GM12874 (cell line): ENCODE measurements around the gene RIMS3.

Experiments
- CTCF ChIP-seq: IDR thresholded peaks from 2 replicates; pipeline ENCODE4 v1.5.1; 2011; ENCODE audit warnings: low read depth, mild to moderate bottlenecking, control low read depth, low read length, moderate library complexity; ENCODE audit not compliant: insufficient read depth

RIMS3 gene

DNA sequence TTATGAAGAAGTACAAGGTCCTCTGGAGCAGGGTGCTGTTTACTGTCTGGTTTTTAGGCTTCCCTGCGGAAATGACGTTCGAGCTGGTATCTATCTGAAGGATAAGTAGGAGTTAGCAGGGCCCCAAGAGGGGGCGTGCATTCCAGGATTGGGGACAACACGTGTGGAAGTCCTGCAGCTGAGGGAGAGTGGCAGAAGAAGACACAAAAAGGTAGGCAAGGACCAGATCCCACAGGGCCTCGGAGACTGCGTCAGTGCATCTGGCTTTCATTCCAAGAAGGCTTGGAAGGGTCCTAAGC is 5.9 kb downstream of the RIMS3 start:
- no peak for TF ChIP-seq CTCF

- no peak for TF ChIP-seq CTCF
These were observed 6.5 kb downstream of the RIMS3 start for GRCh38 chr1:40658751-40659648.

DNA sequence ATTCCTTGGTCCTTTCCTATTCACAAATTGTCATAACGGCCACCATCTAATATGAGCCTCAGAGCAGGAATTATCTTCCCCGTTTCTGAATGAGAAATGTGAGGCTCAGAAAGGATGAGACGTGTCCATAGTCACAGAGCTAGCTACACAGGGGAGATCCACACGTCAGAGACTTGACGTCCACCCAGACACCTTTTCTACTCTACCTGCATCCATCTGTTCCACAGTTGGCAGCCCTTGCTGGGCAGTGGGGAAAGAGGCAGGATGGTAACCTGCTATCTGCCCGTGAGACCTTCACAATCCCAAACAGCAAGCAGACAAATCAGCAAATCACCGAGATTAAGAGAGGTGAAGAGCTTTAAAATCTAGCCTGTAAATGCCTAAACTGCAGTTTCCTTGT is 8.4 kb downstream of the RIMS3 start:
- TF ChIP-seq CTCF: no peak

- no peak for TF ChIP-seq CTCF
These were observed 11.5 kb downstream of the RIMS3 start for GRCh38 chr1:40653851-40654537.

- no peak for TF ChIP-seq CTCF
These were observed 12.5 kb downstream of the RIMS3 start for GRCh38 chr1:40652979-40653378.

- TF ChIP-seq CTCF: no peak
These were observed 13.0 kb downstream of the RIMS3 start for GRCh38 chr1:40652468-40652867.

GRCh38 chr1:40651138-40651857 is 14.2 kb downstream of the RIMS3 start:
- TF ChIP-seq CTCF: no peak
